Ovary (tissue), 9 donors: Measurements from ENCODE around the gene SZT2. TPM values are rescaled to one million over a fixed set of nuclear protein-coding genes. Genes with fewer than 3 reads are reported as not detected.
"Not testable (repeated sequence)": the region's sequence is repeated elsewhere in the genome, so short reads cannot be mapped to it uniquely, and the experiment has no call there.

Source experiments
- DNase-seq, 5 donors: peaks; one replicate each; pipeline ENCODE4 v3.0.0-alpha.2; 2019 to 2020
- H3K27ac ChIP-seq, 2 donors: fragments of 200-600 bp; one replicate each; pipeline versions ENCODE4 v1.5.1 to v1.8.0; 2019 to 2022
- H3K27me3 ChIP-seq: fragments of 200-600 bp; one replicate; pipeline ENCODE4 v1.8.0; 2022
- H3K36me3 ChIP-seq: fragments of 200-600 bp; sonication (generic); one replicate; pipeline ENCODE4 v1.5.1; 2019
- H3K4me1 ChIP-seq: one replicate; pipeline ENCODE4 v1.8.1; 2013; ENCODE audit warnings: mild to moderate bottlenecking, moderate library complexity; ENCODE audit not compliant: insufficient read depth
- H3K4me3 ChIP-seq: fragments of 200-600 bp; sonication (generic); one replicate; pipeline ENCODE4 v1.5.1; 2017
- H3K9me3 ChIP-seq, 2 donors: fragments of 200-600 bp in 1 of 2; sonication (generic) in 1 of 2; one replicate each; pipeline versions ENCODE4 v1.5.1 to v1.8.1; 2013 to 2019; ENCODE audit warnings: mild to moderate bottlenecking in 1 of 2, moderate library complexity in 1 of 2
- CTCF ChIP-seq, 3 donors: fragments of 450-650 bp in 2 of 3; fragments of 200-600 bp in 1 of 3; IDR thresholded peaks; one replicate each; pipeline versions ENCODE4 v1.5.1 to v1.8.0; 2016 to 2022; ENCODE audit warnings: antibody characterized with exemption in 3 of 3, mild to moderate bottlenecking in 1 of 3
- EP300 ChIP-seq: sonication (generic); formaldehyde crosslinking; IDR thresholded peaks from one replicate; pipeline ENCODE4 v1.6.1; 2017; ENCODE audit warnings: antibody characterized with exemption
- POLR2A ChIP-seq: fragments of 450-650 bp; IDR thresholded peaks from one replicate; pipeline ENCODE4 v1.6.1; 2017; ENCODE audit warnings: antibody characterized with exemption, mild to moderate bottlenecking, moderate library complexity
- WGBS, 3 donors: extraction: QIAGEN DNeasy Blood & Tissue Kit in 1 of 3; methylation state at CpG; one replicate each; pipeline versions ENCODE4 v1.1.5 to v1.1.7; 2013 to 2017; 5-methylcytosine and 5-hydroxymethylcytosine counted together
- intact Hi-C, 4 donors: fragments of 100-400 bp; cut with DNase I; formaldehyde crosslinking; loops; one replicate each; pipeline versions ENCODE4 v1.11.0 to v1.15.1; 2022 to 2023
- polyA plus RNA-seq, 2 donors: library from polyadenylated mRNA; stranded (reverse); fragments of 200-250 nt in 1 of 2; fragments of 350-450 nt in 1 of 2; fragmentation: Illumina TruSeq in 1 of 2; extraction: RNeasy Lipid Tissue Mini Kit (QIAGEN cat#74804) in 1 of 2; gene quantifications; one replicate each; pipeline ENCODE4 v1.2.3, GENCODE V29; 2013 to 2014
- total RNA-seq, 7 donors: library from RNA; depleted of rRNA in 2 of 7; stranded (reverse); fragments of >200 nt in 2 of 7; fragmentation: NEBNext Ultra II Directional in 3 of 7; extraction: Animal tissue kit (Norgen Biotek cat#: 25700) in 3 of 7; gene quantifications; one replicate each; pipeline versions ENCODE4 v1.1.0 to v1.2.4, GENCODE V29; 2016 to 2023
- donor health status: DM: no; HTN: no; CAD: no; lungs with moderate emphysema.
- donor health status: DM: no; HTN: no; CAD: no.
- donor health status: Bipolar disorder and iron deficiency.
- donor health status: DM: yes; HTN: yes; CAD: no.
- donor health status: DM: no; HTN: no; CAD: no.
- donor health status: DM: yes; HTN: yes; CAD: no.

SZT2 gene
- total and polyA plus RNA-seq, 9 donors: 16.8 to 89.3 (median 49.8) TPM

- DNase-seq: no peak
- WGBS, 3 donors: 85 to 95% (median 93%) methylated on average over 3 of the region's 3 CpGs
- H3K4me3 ChIP-seq: no peak overlapping the region
- H3K27ac ChIP-seq: no peak overlapping the region
- TF ChIP-seq POLR2A (no peak), EP300 (no peak), CTCF (IDR thresholded peaks at IDR 0.05) (no peak)
- H3K9me3 ChIP-seq: no peaks in the 10 kb centered on the region
- no peaks in the 10 kb centered on the region for H3K36me3 ChIP-seq
- no peaks in the 10 kb centered on the region for H3K4me1 ChIP-seq
- no peaks in the 10 kb centered on the region for H3K27me3 ChIP-seq
- intact Hi-C loops: no loop called here
These were observed 78.7 kb downstream of the SZT2 start for GRCh38 chr1:43468414-43468813.

- intact Hi-C loops: no loop called here
- no peak for TF ChIP-seq CTCF (IDR thresholded peaks at IDR 0.05)
- TF ChIP-seq EP300: no peak
- TF ChIP-seq POLR2A: no peak
- WGBS, 3 donors: 71 to 76% (median 73%) methylated on average over 1 of the region's 1 CpG
These were observed 80.2 kb downstream of the SZT2 start for GRCh38 chr1:43469932-43470331.

GRCh38 chr1:43472087-43472462 is 82.4 kb downstream of the SZT2 start:
- no peak for DNase-seq
- intact Hi-C loops: no loop called here
- WGBS, 3 donors: 63 to 82% (median 76%) methylated on average over 5 of the region's 5 CpGs

More at GRCh38 chr1:43469932-43470331, 80.2 kb downstream of the SZT2 start:
- Histone ChIP-seq H3K36me3 (no peaks in the 10 kb centered on the region), H3K4me1 (no peaks in the 10 kb centered on the region), H3K27me3 (no peaks in the 10 kb centered on the region), H3K27ac (no peak overlapping the region), H3K4me3 (no peak overlapping the region), H3K9me3 (no peaks in the 10 kb centered on the region)
- DNase-seq: no peak

GRCh38 chr1:43472463-43473151 is 82.9 kb downstream of the SZT2 start:
- H3K4me1 ChIP-seq, H3K36me3 ChIP-seq, H3K27me3 ChIP-seq, H3K27ac ChIP-seq, H3K9me3 ChIP-seq, H3K4me3 ChIP-seq, DNase-seq, intact Hi-C loops: not testable (repeated sequence)
- WGBS, 3 donors: 25 to 41% (median 35%) methylated on average over 5 to 6 of the region's 6 CpGs

More at GRCh38 chr1:43472087-43472462, 82.4 kb downstream of the SZT2 start:
- no peaks in the 10 kb centered on the region for H3K4me1 ChIP-seq
- H3K27ac ChIP-seq: no peak overlapping the region
- H3K27me3 ChIP-seq: no peaks in the 10 kb centered on the region
- no peaks in the 10 kb centered on the region for H3K9me3 ChIP-seq
- no peaks in the 10 kb centered on the region for H3K36me3 ChIP-seq
- H3K4me3 ChIP-seq: no peak overlapping the region
- no peak for TF ChIP-seq EP300
- no peak for TF ChIP-seq POLR2A
- TF ChIP-seq CTCF (IDR thresholded peaks at IDR 0.05): no peak

- 60 to 69% (median 68%) methylated on average over 4 of the region's 4 CpGs for WGBS, 3 donors
- no peak overlapping the region for H3K27ac ChIP-seq
- no peak overlapping the region for H3K4me3 ChIP-seq
- H3K27me3 ChIP-seq: no peaks in the 10 kb centered on the region
- H3K9me3 ChIP-seq: no peaks in the 10 kb centered on the region
- no peaks in the 10 kb centered on the region for H3K36me3 ChIP-seq
- no peak for TF ChIP-seq CTCF (IDR thresholded peaks at IDR 0.05)
- TF ChIP-seq EP300: no peak
- no peak for TF ChIP-seq POLR2A
- intact Hi-C loops: no loop called here
- no peak for DNase-seq
- no peaks in the 10 kb centered on the region for H3K4me1 ChIP-seq
These were observed 83.8 kb downstream of the SZT2 start for GRCh38 chr1:43473463-43473862.

- H3K4me1 ChIP-seq, DNase-seq, H3K27ac ChIP-seq, intact Hi-C loops, H3K27me3 ChIP-seq, H3K36me3 ChIP-seq, H3K4me3 ChIP-seq, H3K9me3 ChIP-seq: not testable (repeated sequence)
- 33 to 40% (median 37%) methylated on average over 9 to 10 of the region's 10 CpGs for WGBS, 3 donors
These were observed 86.1 kb downstream of the SZT2 start for GRCh38 chr1:43475611-43476401.
